Neutrophil (primary cell): ENCODE measurements around the gene RNF207.
A peak's percentile ranks its signal among the peaks of the same experiment; 100 is the strongest.

Experiments
- H3K27ac ChIP-seq: fragments of 200-600 bp; sonication (generic); 2 replicates; pipeline ENCODE4 v1.5.1; 2016; ENCODE audit warnings: mild to moderate bottlenecking, moderate library complexity
- H3K27me3 ChIP-seq: fragments of 200-600 bp; sonication (generic); 2 replicates; pipeline ENCODE4 v1.6.0; 2016; ENCODE audit warnings: mild to moderate bottlenecking
- H3K36me3 ChIP-seq: fragments of 200-600 bp; sonication (generic); 2 replicates; pipeline ENCODE4 v1.5.1; 2017
- H3K4me1 ChIP-seq, 2 experiments: fragments of 200-600 bp in 1 of 2; sonication (generic) in 1 of 2; 1 replicate in 1 of 2; 2 replicates in 1 of 2; pipeline versions ENCODE4 v1.5.1 to v1.6.1; 2013 to 2016; ENCODE audit warnings: low read depth in 1 of 2, low read length in 1 of 2, mild to moderate bottlenecking in 1 of 2, moderate library complexity in 1 of 2; ENCODE audit not compliant: control insufficient read depth in 1 of 2, insufficient read depth in 1 of 2
- H3K4me3 ChIP-seq, 2 experiments: fragments of 200-600 bp in 1 of 2; sonication (generic) in 1 of 2; 1 replicate in 1 of 2; 2 replicates in 1 of 2; pipeline ENCODE4 v1.5.1; 2013 to 2016; ENCODE audit warnings: low read depth in 1 of 2, low read length in 1 of 2, mild to moderate bottlenecking in 1 of 2, moderate library complexity in 1 of 2
- H3K9me3 ChIP-seq: fragments of 200-600 bp; sonication (generic); 2 replicates; pipeline ENCODE4 v1.5.1; 2016
- CTCF ChIP-seq: fragments of 200-600 bp; sonication (generic); IDR thresholded peaks from 2 replicates; pipeline ENCODE4 v1.5.1; 2016; ENCODE audit warnings: antibody characterized with exemption

The RNF207 gene

GRCh38 chr1:6260433-6260934 lies 54.6 kb downstream of the RNF207 start:
- Histone ChIP-seq H3K9me3 (no peaks in the 10 kb centered on the region), H3K36me3 (no peaks in the 10 kb centered on the region), H3K4me1 (peaks cover 0 to 14% of the 10 kb centered on the region in 2 experiments), H3K4me3 (peak overlapping the region in 1 of 2 experiments; percentile 41), H3K27me3 (peaks cover 85% of the 10 kb centered on the region), H3K27ac (no peak overlapping the region)
- TF ChIP-seq CTCF: no peak

GRCh38 chr1:6260961-6261614 lies 55.2 kb downstream of the RNF207 start, which contains the start of gene GPR153:
Gene GPR153, minus strand, starts transcription at chr1:6261098. Its CDS starts 6,193 bp downstream, at chr1:6254905.
- no peaks in the 10 kb centered on the region for H3K9me3 ChIP-seq
- peaks cover 0 to 14% of the 10 kb centered on the region in 2 experiments for H3K4me1 ChIP-seq
- peaks cover 85% of the 10 kb centered on the region for H3K27me3 ChIP-seq
- H3K36me3 ChIP-seq: no peaks in the 10 kb centered on the region
- H3K27ac ChIP-seq: no peak within 1 kb of the TSS
- peak within 1 kb of the TSS in 1 of 2 experiments; percentile 41 for H3K4me3 ChIP-seq
- TF ChIP-seq CTCF: no peak

- Histone ChIP-seq H3K9me3 (no peaks in the 10 kb centered on the region), H3K4me3 (no peak overlapping the region), H3K4me1 (peaks cover 0 to 14% of the 10 kb centered on the region in 2 experiments), H3K27ac (no peak overlapping the region), H3K27me3 (peaks cover 81% of the 10 kb centered on the region), H3K36me3 (no peaks in the 10 kb centered on the region)
- no peak for TF ChIP-seq CTCF
Measured at GRCh38 chr1:6261615-6261995, 55.7 kb downstream of the RNF207 start.

GRCh38 chr1:6262555-6263420 lies 56.9 kb downstream of the RNF207 start:
- no peak overlapping the region for H3K27ac ChIP-seq

More at GRCh38 chr1:6262555-6263420, 56.9 kb downstream of the RNF207 start:
- Histone ChIP-seq H3K36me3 (no peaks in the 10 kb centered on the region), H3K4me1 (peaks cover 0 to 14% of the 10 kb centered on the region in 2 experiments), H3K9me3 (no peaks in the 10 kb centered on the region), H3K27me3 (peaks cover 69% of the 10 kb centered on the region), H3K4me3 (no peak overlapping the region)
- no peak for TF ChIP-seq CTCF
